GM18519 (cell line): Measurements from ENCODE around the gene RPRD2.

Experiments used
- ATAC-seq: cut with Tn5 transposase; IDR thresholded peaks from one replicate; pipeline ENCODE4 v1.9.1; 2021; ENCODE audit warnings: mild to moderate bottlenecking, moderate library complexity; ENCODE audit not compliant: unreplicated experiment, low FRiP score

Gene RPRD2

DNA sequence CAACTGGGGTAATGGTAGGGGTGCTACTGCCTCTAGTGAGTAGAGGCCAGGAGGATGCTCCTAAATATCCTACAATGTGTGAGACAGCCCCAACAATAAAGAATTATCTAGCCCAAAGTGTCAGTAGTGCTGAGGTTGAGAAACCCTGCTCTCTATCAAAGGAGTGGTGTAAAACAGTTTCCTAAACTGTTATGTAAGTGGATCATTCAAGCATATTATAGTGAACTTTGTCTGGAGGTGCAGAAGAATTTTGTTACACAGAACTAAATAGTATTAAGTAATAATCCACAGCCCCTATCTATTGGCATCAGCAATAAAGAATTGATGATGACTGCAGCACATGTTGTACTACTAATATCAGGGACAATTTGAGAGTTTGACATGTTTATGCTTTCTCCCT is 103.0 kb downstream of the RPRD2 start:
- no peak for ATAC-seq

DNA sequence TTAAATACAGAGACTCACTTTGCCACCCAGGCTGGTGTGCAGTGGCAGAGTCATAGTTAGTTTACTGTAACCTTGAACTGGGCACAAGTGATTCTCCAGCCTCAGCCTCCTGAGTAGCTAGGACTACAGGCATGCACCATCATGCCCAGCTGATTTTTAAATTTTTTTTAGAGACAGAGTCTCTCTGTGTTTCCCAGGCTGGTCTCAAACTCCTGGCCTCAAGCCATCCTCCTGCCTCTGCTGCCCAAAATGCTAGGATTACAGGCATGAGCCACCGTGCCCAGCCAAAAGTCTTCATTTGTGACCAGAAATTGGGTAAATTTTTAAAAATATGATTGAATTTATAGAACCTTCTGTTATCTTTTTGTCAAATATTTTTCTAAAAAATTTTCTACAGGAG is 105.3 kb downstream of the RPRD2 start:
- no peak for ATAC-seq

DNA sequence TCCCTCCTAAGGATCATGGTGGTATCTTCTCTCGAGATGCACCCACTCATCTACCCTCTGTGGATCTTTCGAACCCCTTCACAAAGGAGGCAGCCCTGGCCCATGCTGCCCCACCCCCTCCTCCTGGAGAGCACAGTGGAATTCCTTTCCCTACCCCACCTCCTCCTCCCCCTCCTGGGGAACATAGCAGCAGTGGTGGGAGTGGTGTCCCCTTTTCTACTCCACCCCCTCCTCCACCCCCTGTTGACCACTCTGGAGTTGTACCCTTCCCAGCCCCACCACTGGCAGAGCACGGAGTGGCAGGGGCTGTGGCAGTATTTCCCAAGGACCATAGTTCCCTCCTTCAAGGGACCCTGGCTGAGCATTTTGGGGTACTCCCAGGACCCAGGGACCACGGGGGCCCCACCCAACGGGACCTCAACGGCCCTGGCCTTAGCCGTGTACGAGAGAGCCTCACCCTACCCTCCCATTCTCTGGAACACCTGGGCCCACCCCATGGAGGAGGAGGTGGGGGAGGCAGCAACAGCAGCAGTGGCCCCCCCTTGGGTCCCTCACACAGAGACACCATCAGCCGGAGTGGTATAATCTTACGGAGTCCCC is 108.8 kb downstream of the RPRD2 start:
- no peak for ATAC-seq

DNA sequence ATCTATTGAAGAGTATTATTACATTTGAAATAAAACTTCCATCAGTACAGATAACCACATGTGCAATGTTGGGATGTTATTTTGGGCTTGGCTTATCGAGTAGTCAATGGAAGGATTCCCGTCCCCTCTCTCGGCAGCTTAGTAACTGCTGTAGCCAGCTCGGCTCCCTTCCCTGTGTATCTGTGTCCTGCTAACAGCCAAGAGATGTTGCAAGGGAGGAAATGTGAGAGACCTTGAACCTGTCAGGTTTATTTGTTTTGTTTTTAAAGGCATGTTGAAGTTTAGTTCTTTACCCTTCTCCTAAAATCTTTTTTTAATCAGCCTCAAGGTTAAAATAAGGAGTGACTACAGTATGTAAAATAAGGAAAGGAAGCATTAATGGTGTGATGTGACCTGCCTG is 109.7 kb downstream of the RPRD2 start:
- ATAC-seq: no peak

DNA sequence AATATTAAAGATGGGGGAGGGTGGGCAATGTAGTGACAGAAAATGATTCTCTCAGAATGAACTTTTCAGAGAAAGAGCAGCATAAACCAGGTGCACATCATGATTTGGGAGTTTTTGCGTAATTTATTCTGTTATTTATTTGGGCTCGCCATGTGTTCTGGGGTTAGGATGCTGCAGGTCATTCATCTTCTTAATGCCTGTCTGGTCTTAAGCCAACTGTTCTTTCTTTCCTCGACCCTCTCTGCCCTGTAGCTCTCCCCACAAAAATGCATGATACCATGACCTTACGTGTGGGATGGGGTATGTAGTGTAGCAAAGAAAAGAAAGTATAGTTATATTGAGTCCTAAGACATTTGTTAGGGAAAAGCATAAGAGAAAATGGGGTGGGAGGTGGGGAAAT is 110.9 kb downstream of the RPRD2 start:
- no peak for ATAC-seq

DNA sequence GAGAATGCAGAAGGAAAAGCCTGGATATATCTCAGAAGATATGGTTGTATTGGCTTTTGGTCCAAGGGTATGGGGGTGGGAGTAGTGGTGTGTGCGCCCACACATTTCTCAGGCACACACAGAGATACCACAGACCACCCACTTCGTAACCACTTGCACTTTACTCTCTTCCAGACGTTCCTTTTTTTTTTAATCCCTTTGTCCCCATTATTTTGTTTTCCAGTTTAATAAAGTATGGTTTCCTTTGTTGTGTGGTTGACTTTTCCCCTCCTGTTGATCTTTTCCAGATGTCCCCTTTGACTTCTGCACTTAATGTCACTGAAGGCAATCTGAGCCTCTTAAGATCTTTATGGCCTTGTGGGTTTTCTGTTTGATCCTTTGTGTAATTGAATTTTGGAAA is 112.8 kb downstream of the RPRD2 start:
- no peak for ATAC-seq

DNA sequence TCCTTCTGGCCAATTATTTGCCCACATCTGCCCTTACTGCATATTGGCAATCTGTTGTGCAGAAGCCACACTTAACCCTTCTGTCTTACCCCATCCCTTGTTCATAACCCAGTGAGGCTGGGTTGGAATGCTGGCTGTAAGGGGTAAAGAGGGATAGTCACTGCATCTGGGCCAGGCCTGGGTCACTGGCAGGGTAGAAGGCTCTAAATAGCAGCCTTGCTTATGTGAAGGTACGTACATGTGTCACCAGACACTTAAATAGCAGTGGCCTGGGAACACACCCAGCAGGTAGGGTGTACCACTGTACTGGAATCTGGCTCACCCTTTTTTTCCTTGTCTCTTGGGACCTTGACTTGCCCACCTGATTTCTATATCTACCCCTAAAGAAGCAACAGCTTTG is 113.4 kb downstream of the RPRD2 start:
- no peak for ATAC-seq

DNA sequence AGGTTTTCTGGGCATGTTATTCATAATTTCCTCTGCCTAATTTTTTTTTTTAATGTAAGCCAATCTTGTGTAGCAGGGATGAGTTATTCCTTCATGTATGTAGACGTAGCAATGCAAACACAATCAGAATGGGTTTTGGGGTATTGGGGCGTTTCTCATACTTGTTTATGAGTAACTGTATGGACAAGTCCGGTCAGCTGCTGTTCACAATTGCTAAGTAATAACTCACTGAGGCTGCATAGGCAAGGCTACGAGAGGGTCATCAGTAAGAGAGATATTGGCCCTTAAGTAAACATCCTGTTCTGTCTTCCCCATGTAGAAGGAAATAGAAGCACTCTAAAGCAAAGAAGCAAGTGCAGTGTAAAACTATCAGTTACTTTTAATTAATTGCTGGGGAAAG is 113.8 kb downstream of the RPRD2 start:
- ATAC-seq: no peak

DNA sequence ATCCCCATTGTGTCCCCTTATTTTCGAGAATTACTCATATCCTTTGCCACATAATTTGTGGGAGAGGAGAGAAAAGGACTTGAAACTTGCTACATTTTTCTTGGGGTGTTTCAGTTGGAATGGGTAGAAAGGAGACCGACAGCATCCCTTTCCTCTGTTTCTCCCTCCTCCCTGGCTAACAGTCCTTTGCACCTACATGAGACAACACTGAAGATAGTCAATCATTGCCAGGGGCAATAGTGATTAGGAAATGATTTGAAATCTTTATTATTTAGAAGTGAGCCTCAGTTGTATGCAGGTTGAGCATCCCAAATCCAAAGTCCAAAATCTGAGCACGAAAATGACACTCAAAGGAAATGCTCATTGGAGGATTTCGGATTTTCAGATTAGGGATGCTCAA is 115.4 kb downstream of the RPRD2 start:
- no peak for ATAC-seq

DNA sequence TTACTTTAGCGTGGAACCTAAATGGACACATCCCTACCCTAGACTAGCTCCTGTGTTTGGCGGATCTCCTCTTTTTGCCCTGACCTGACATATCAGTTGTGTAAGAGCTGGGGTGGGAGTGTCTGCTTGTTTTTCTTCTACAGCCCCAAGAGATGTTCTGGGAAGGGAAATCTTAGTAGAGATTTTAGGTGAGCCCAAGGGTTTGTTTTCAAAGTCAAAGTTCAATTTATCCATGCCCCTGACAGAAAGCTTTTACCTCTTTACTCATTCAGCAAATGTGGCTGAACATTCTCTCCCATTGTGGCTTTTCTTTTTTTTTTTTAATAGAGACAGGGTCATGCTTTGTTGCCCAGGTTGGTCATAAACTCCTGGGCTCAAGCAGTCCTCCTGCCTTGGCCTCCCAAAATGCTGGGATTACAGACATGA is 116.0 kb downstream of the RPRD2 start:
- ATAC-seq: no peak

DNA sequence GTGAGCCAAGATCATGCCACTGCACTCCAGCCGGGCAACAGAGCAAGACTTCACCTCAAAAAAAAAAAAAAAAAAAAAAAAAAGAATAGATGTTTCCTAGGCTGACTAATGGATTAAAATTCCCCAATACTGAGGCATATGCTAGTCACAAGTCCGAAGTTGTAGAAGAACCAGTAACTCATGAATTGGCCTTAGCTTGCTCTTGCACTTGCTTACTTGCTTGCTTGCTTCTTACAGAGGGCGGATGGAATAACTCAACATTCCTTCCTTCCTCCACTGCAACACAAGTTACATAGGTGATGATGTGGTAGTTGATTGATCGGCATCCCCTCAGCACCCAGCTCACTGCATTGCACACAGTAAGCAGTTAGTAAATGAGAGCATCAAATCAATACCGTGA is 120.5 kb downstream of the RPRD2 start:
- ATAC-seq: no peak

DNA sequence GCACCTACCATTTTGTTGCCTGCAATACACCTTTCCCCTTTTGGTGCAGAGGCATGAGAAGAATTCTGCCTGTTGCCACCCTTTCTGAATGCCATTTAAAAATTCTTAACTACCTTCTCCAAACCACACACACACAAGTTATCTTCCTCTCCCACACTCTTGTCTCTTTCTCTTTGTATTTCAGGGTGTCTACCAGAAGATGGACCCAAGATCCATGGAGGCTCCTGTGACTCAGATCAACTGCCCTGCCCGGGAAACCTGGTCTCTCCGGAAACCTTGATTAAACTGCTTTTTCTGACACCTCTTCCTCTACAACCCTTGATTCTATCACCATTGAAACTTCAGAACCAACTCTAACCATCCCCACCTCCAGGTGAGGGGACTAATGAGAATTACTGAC is 120.9 kb downstream of the RPRD2 start:
- no peak for ATAC-seq

DNA sequence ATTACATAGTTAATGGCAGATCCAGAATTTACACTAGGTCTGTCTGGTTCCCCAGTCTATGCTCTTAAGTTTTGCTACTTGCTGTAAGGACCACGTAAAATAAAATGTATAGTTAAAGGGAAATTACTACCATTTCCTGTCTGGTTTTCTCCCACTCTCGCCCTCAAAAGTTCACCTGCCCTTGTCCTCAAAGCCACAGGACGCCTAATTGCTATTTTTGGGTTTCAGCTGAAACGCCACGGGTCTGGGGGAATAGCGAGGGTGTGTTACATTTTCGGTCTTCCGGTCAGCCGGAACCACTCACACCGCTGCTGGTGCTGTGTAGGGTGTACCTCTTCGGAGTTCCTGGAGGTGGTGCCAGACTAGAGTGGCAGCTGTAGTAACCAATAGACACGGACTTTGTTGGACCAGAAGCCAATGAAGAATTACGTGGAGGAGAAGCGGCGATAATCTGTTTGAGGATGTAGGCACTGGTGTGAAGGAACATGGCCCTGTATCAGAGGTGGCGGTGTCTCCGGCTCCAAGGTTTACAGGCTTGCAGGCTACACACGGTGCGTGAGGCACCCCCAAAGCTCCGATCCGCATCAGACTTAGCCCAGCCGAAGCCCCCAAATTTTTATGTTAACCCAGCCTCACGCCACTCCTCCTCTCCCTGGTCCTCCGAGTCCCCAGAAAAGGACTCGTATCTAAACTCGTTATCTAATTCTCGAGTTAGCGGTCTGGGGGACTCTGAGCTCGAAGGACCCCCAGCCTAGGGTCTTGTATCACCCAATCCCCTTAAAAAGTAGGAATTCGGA is 123.2 kb downstream of the RPRD2 start, which contains the start of gene TARS2:
TSS of gene TARS2 (plus strand) at position 454 of the 797 bp plus-strand sequence. CDS start at position 486, 32 bp downstream.
- ATAC-seq: peak; percentile 95

DNA sequence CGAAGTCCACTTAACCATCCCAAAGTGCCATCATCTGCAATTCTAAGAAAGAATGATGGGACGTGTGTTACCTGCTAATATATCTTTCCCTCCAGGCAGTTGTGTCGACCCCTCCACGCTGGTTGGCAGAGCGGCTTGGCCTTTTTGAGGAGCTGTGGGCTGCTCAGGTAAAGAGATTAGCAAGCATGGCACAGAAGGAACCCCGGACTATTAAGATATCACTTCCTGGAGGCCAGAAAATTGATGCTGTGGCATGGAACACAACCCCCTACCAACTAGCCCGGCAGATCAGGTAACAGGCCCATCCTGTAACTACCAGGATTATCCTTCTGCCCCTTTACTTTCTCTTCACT is 123.8 kb downstream of the RPRD2 start:
- ATAC-seq: no peak

DNA sequence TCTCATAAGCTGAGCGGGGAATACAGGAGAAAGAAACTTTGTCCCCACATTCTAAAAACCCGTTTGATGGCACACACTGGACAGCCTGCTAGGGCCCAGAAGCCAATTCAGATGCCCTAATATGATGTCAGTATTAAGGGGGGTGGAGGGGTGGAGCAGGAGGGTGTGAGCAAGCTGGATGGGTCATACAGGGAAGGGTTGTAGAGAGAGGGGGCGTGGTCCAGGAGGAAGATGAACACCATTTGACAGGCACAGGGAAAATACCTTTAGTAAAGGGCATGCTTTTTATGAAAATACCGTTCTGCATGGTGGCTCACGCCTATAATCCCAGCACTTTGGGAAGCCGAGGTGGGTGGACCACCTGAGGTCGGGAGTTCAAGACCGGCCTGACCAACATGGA is 129.2 kb downstream of the RPRD2 start:
- ATAC-seq: no peak

DNA sequence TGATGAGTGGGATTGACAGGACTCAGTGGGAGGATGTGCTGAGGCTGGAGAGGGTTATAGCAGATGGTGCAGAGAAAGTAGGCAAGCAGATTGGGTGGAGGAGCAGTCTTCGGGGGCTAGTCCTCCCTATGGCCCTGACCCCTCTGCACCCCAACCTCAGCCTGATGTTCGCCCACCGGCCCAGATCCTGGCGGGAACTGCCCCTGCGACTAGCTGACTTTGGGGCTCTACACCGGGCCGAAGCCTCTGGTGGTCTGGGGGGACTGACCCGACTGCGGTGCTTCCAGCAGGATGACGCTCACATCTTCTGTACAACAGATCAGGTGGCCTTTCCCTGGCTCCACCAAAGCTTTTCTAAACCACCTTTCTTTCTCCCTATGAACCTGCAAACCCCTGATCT is 134.4 kb downstream of the RPRD2 start:
- ATAC-seq: no peak

DNA sequence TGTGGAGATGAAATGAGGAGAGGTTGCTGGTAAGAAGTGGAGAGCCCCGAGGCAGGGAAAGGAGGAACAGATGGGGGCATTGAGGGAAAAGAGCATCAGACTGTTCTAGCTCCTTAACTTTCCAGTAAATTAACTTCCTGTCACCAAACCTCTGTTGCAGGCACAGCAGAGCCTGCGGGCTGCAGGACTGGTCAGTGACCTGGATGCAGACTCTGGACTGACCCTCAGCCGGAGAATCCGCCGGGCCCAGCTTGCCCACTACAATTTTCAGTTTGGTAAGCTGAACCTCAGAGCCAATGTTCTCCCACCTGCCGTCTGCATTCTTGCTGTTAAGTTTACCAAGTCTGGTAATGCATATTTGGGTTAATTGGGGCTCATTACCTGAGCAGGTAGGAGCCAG is 141.5 kb downstream of the RPRD2 start:
- ATAC-seq: no peak

DNA sequence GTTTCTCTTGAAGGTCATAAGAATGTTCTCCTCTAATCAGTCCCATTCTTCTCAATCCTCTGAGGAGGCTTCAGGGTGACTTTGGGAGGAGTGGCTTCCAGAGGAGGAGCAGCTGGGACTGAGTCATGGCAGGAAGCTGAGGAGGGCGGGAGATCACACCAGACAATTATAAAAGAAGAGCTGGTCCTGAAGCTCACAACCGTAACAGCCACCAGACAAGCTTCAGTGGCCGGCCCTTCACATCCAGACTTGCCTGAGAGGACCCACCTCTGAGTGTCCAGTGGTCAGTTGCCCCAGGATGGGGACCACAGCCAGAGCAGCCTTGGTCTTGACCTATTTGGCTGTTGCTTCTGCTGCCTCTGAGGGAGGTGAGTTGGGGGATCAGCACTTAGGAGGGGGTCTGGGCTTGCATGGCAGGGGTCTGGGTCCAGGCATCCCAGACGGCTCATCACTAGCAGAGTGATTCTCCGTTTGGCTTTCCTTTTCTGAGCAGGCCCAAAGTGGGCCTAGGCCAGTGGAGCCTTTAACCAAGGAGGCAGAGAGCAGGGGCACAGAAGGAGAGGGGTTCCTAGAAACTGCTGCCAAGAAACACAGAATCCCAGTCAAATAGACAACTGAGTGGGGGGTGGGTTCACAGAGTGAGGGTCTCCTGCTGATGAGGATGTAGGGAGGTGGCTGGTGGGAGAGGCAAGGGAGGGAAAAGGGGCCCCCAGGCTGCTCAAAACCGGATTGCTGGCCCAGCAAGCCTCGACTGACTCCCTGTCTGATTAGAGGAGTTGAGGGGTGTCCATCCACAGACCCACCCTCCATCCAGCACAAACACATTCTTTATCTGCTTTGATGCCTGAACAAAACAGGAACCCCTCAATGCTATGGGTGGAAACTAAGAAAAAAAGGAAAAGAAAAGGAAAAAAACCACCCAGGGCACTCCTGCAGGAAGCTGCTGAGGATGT is 144.2 kb downstream of the RPRD2 start, which contains the start of gene ECM1:
TSS of gene ECM1 (plus strand) at position 198 of the 953 bp plus-strand sequence. CDS start at position 299, 101 bp downstream.
- no peak for ATAC-seq

DNA sequence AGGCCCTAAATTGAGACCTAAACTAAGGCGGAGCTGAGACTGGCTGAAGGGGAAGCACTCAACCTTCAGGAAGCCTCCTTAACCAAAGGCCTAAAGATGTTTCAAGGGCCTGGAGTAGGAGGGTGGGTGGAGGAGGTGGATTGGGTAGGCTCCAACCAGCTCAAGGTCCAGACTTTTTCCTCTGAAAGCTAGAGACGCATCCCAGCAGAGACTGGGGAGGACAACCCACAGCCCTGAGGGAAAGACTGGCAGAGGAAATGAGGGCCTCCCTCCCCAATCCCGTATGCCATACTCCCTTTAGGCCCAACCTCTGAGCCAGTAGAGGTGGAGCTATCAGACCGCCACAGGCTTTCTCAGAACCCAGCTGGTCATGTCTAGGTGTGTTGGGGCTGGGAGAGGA is 145.0 kb downstream of the RPRD2 start:
- no peak for ATAC-seq

DNA sequence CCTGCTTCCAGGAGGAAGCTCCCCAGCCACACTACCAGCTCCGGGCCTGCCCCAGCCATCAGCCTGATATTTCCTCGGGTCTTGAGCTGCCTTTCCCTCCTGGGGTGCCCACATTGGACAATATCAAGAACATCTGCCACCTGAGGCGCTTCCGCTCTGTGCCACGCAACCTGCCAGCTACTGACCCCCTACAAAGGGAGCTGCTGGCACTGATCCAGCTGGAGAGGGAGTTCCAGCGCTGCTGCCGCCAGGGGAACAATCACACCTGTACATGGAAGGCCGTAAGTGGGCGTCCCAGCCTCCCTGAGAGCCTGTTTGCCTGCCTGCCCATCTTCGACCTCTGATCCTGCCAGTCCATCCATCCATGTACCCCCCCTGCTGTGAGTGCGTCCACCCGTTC is 147.6 kb downstream of the RPRD2 start:
- ATAC-seq: no peak
